ENCODE results near the gene PCAT6. TPM values are rescaled to one million over a fixed set of nuclear protein-coding genes. Genes with fewer than 3 reads are reported as not detected.
"Not testable (repeated sequence)": the region's sequence is repeated elsewhere in the genome, so short reads cannot be mapped to it uniquely, and the experiment has no call there.

The PCAT6 gene
- total RNA-seq, 1 donor from 2014 or later = 6.8 TPM

- Mint-ChIP-seq H3K27ac (ENCODE audit: unreplicated experiment) (no peak overlapping the region), H3K36me3 (ENCODE audit: low read depth) (no peaks in the 10 kb centered on the region), H3K9me3 (ENCODE audit: low read depth) (no peaks in the 10 kb centered on the region), H3K27me3 (ENCODE audit: low read depth) (peaks cover 15% of the 10 kb centered on the region), H3K4me3 (ENCODE audit: unreplicated experiment) (no peak overlapping the region), H3K4me1 (ENCODE audit: low read depth) (peaks cover 11% of the 10 kb centered on the region)
- DNase-seq (ENCODE audit: low spot score) = no peak
- no peak for TF ChIP-seq CTCF (IDR thresholded peaks at IDR 0.05)
These were observed 15.0 kb downstream of the PCAT6 start for GRCh38 chr1:202825748-202826147.

- H3K27me3 Mint-ChIP-seq (ENCODE audit: low read depth) = peaks cover 13% of the 10 kb centered on the region
- not testable (repeated sequence) for H3K4me3 Mint-ChIP-seq (ENCODE audit: unreplicated experiment); H3K27ac Mint-ChIP-seq (ENCODE audit: unreplicated experiment); H3K4me1 Mint-ChIP-seq (ENCODE audit: low read depth); H3K9me3 Mint-ChIP-seq (ENCODE audit: low read depth); DNase-seq (ENCODE audit: low spot score); H3K36me3 Mint-ChIP-seq (ENCODE audit: low read depth)
These were observed 18.5 kb downstream of the PCAT6 start for GRCh38 chr1:202829223-202829622.

- H3K4me3 Mint-ChIP-seq (ENCODE audit: unreplicated experiment) = no peak overlapping the region
- no peak for DNase-seq (ENCODE audit: low spot score)
- H3K36me3 Mint-ChIP-seq (ENCODE audit: low read depth) = no peaks in the 10 kb centered on the region
- H3K9me3 Mint-ChIP-seq (ENCODE audit: low read depth) = no peaks in the 10 kb centered on the region
- peaks cover 12% of the 10 kb centered on the region for H3K27me3 Mint-ChIP-seq (ENCODE audit: low read depth)
- H3K27ac Mint-ChIP-seq (ENCODE audit: unreplicated experiment) = no peak overlapping the region
- H3K4me1 Mint-ChIP-seq (ENCODE audit: low read depth) = no peaks in the 10 kb centered on the region
- TF ChIP-seq CTCF (IDR thresholded peaks at IDR 0.05) = no peak
These were observed 21.2 kb downstream of the PCAT6 start for GRCh38 chr1:202831906-202832305.

GRCh38 chr1:202834771-202835547, 24.2 kb downstream of the PCAT6 start:
- Mint-ChIP-seq H3K4me1 (ENCODE audit: low read depth) (no peaks in the 10 kb centered on the region), H3K36me3 (ENCODE audit: low read depth) (no peaks in the 10 kb centered on the region), H3K9me3 (ENCODE audit: low read depth) (no peaks in the 10 kb centered on the region), H3K27ac (ENCODE audit: unreplicated experiment) (no peak overlapping the region), H3K4me3 (ENCODE audit: unreplicated experiment) (no peak overlapping the region), H3K27me3 (ENCODE audit: low read depth) (peaks cover 10% of the 10 kb centered on the region)
- no peak for TF ChIP-seq CTCF (IDR thresholded peaks at IDR 0.05)
- DNase-seq (ENCODE audit: low spot score) = no peak

GRCh38 chr1:202835548-202836072, 24.9 kb downstream of the PCAT6 start:
- Mint-ChIP-seq H3K27me3 (ENCODE audit: low read depth) (peaks cover 10% of the 10 kb centered on the region), H3K4me1 (ENCODE audit: low read depth) (no peaks in the 10 kb centered on the region), H3K4me3 (ENCODE audit: unreplicated experiment) (no peak overlapping the region), H3K36me3 (ENCODE audit: low read depth) (no peaks in the 10 kb centered on the region), H3K27ac (ENCODE audit: unreplicated experiment) (no peak overlapping the region), H3K9me3 (ENCODE audit: low read depth) (no peaks in the 10 kb centered on the region)
- DNase-seq (ENCODE audit: low spot score) = no peak
- TF ChIP-seq CTCF (IDR thresholded peaks at IDR 0.05) = no peak
